A549 (cell line): Measurements from ENCODE around the gene BTBD2. TPM values are rescaled to one million over a fixed set of nuclear protein-coding genes. Genes with fewer than 3 reads are reported as not detected.

Source experiments
- ATAC-seq, 2 experiments: fragments of 200-7000 bp in 1 of 2; fragments of >200 bp in 1 of 2; cut with Nextera tagmentation in 1 of 2; cut with Tn5 transposase in 1 of 2; 3 replicates each; pipeline versions ENCODE4 v1.8.0 to v1.9.1; 2018 to 2020; ENCODE audit warnings: mild to moderate bottlenecking in 1 of 2, moderate library complexity in 1 of 2
- CTCF ChIA-PET: fragments of 300-600 bp; sonication (Branson Sonifier 250); formaldehyde crosslinking; extraction: SDS; loops from one replicate; lab custom pipeline; 2021; ENCODE audit warnings: antibody characterized with exemption, inconsistent platforms; lab: Yijun Ruan, JAX
- POLR2A ChIA-PET: fragments of 350-600 bp; formaldehyde crosslinking; extraction: SDS; loops from one replicate; lab custom pipeline; 2021; ENCODE audit warnings: antibody characterized with exemption, inconsistent platforms; lab: Yijun Ruan, JAX
- DNase-seq, 2 experiments: peaks; one replicate each; pipeline versions ENCODE4 v3.0.0 to v3.0.0-alpha.2; 2011 to 2016; ENCODE audit warnings: low read depth in 1 of 2, low spot score in 1 of 2
- FAIRE-seq: peaks from 2 replicates; lab custom pipeline; 2011; peaks lifted over from hg19 to GRCh38; lab: Jason Lieb, UNC
- H3K27ac ChIP-seq, 2 experiments: fragments of >200 bp; sonication (Bioruptor Twin); formaldehyde crosslinking; 3 replicates each; pipeline ENCODE4 v1.5.1; 2016 to 2017
- H3K4me1 ChIP-seq: fragments of >200 bp; sonication (Bioruptor Twin); formaldehyde crosslinking; 3 replicates; pipeline ENCODE4 v1.6.1; 2016
- H3K4me2 ChIP-seq: fragments of >200 bp; sonication (Bioruptor Twin); formaldehyde crosslinking; 3 replicates; pipeline ENCODE4 v1.6.1; 2016
- H3K4me3 ChIP-seq: fragments of >200 bp; sonication (Bioruptor Twin); formaldehyde crosslinking; 3 replicates; pipeline ENCODE4 v1.5.1; 2016
- H3K9me3 ChIP-seq: fragments of >200 bp; sonication (Bioruptor Twin); formaldehyde crosslinking; 3 replicates; pipeline ENCODE4 v1.6.1; 2016
- BHLHE40 ChIP-seq: IDR thresholded peaks from 2 replicates; pipeline ENCODE4 v1.6.1; 2012; ENCODE audit warnings: low read depth, low read length, inconsistent platforms
- CBX2 ChIP-seq: fragments of 200-600 bp; sonication (generic); IDR thresholded peaks from 2 replicates; pipeline ENCODE4 v1.6.1; 2016; ENCODE audit warnings: low read depth, mild to moderate bottlenecking, borderline replicate concordance
- CEBPB ChIP-seq, 2 experiments: fragments of >200 bp in 1 of 2; sonication (Bioruptor Twin) in 1 of 2; formaldehyde crosslinking in 1 of 2; IDR thresholded peaks; 2 replicates each; pipeline ENCODE4 v1.6.1; 2012 to 2016
- CHD2 ChIP-seq: fragments of 150-350 bp; IDR thresholded peaks from 2 replicates; pipeline ENCODE4 v1.6.1; 2014; ENCODE audit warnings: low read length; ENCODE audit not compliant: partially characterized antibody
- EHF ChIP-seq: fragments of 250-450 bp; sonication (Bioruptor Pico); IDR thresholded peaks from 2 replicates; pipeline ENCODE4 v1.5.0; 2020; ENCODE audit warnings: mild to moderate bottlenecking
- FOSL2 ChIP-seq, 2 experiments: fragments of 450-650 bp in 1 of 2; fragments of >200 bp in 1 of 2; sonication (Bioruptor Twin) in 1 of 2; formaldehyde crosslinking; IDR thresholded peaks; 2 replicates each; pipeline versions ENCODE4 v1.5.0 to v1.6.1; 2016 to 2020; ENCODE audit warnings: mild to moderate bottlenecking in 1 of 2, moderate library complexity in 1 of 2
- FOXS1 ChIP-seq: fragments of 250-450 bp; sonication (Bioruptor Pico); IDR thresholded peaks from 2 replicates; pipeline ENCODE4 v1.5.0; 2020; ENCODE audit warnings: mild to moderate bottlenecking, moderate library complexity
- GATA3 ChIP-seq: IDR thresholded peaks from 2 replicates; pipeline ENCODE4 v1.6.1; 2012; ENCODE audit warnings: borderline replicate concordance
- HDAC2 ChIP-seq: fragments of 200-600 bp; sonication (generic); IDR thresholded peaks from 2 replicates; pipeline ENCODE4 v1.6.1; 2016
- HOXB13 ChIP-seq: fragments of 250-450 bp; sonication (Bioruptor Pico); IDR thresholded peaks from 2 replicates; pipeline ENCODE4 v1.5.0; 2020; ENCODE audit warnings: low read depth, mild to moderate bottlenecking, moderate library complexity
- HOXB5 ChIP-seq: fragments of 250-450 bp; sonication (Bioruptor Pico); IDR thresholded peaks from 2 replicates; pipeline ENCODE4 v1.5.0; 2020; ENCODE audit warnings: mild to moderate bottlenecking, moderate library complexity
- JUN ChIP-seq, 2 experiments: fragments of >200 bp; sonication (Bioruptor Twin); formaldehyde crosslinking; IDR thresholded peaks; 2 replicates in 1 of 2; 3 replicates in 1 of 2; pipeline ENCODE4 v1.6.1; 2016 to 2017
- JUNB ChIP-seq: fragments of >200 bp; sonication (Bioruptor Twin); formaldehyde crosslinking; IDR thresholded peaks from 2 replicates; pipeline ENCODE4 v1.6.1; 2016
- MAFK ChIP-seq: fragments of 450-650 bp; IDR thresholded peaks from 2 replicates; pipeline ENCODE4 v1.6.1; 2014; ENCODE audit not compliant: partially characterized antibody
- NFE2L2 ChIP-seq: fragments of 150-350 bp; conservative IDR thresholded peaks from 2 replicates; pipeline ENCODE4 v1.6.1; 2014; ENCODE audit warnings: low read length
- RAD21 ChIP-seq, 2 experiments: fragments of >200 bp in 1 of 2; sonication (Bioruptor Twin) in 1 of 2; formaldehyde crosslinking in 1 of 2; IDR thresholded peaks in 1 of 2; conservative IDR thresholded peaks in 1 of 2; 2 replicates in 1 of 2; 3 replicates in 1 of 2; pipeline ENCODE4 v1.6.1; 2012 to 2018; ENCODE audit warnings: inconsistent platforms in 1 of 2
- RARB ChIP-seq: fragments of 250-450 bp; sonication (Bioruptor Pico); IDR thresholded peaks from 2 replicates; pipeline ENCODE4 v1.8.0; 2021; ENCODE audit warnings: mild to moderate bottlenecking, moderate library complexity
- RFX5 ChIP-seq: fragments of 450-650 bp; IDR thresholded peaks from 2 replicates; pipeline ENCODE4 v1.7.1; 2014; ENCODE audit warnings: antibody characterized with exemption, mild to moderate bottlenecking, moderate library complexity
- SMC3 ChIP-seq: fragments of >200 bp; sonication (Bioruptor Twin); formaldehyde crosslinking; IDR thresholded peaks from 3 replicates; pipeline ENCODE4 v1.6.1; 2018; ENCODE audit warnings: inconsistent platforms
- SREBF2 ChIP-seq: fragments of 450-650 bp; IDR thresholded peaks from 2 replicates; pipeline ENCODE4 v1.6.1; 2014; ENCODE audit warnings: mild to moderate bottlenecking, moderate library complexity
- TFCP2L1 ChIP-seq: fragments of 250-450 bp; sonication (Bioruptor Pico); IDR thresholded peaks from 2 replicates; pipeline ENCODE4 v1.5.0; 2021; ENCODE audit warnings: mild to moderate bottlenecking
- ZFP36 ChIP-seq: fragments of 450-650 bp; IDR thresholded peaks from 2 replicates; pipeline ENCODE4 v1.6.1; 2014; ENCODE audit warnings: borderline replicate concordance; ENCODE audit not compliant: partially characterized antibody
- ZNF302 ChIP-seq: fragments of 250-450 bp; sonication (Bioruptor Pico); IDR thresholded peaks from 2 replicates; pipeline ENCODE4 v1.9.0; 2021; ENCODE audit warnings: inconsistent platforms, mild to moderate bottlenecking, moderate library complexity
- WGBS: methylation state at CpG from one replicate; pipeline ENCODE4 v1.1.6; 2017; ENCODE audit errors: missing lambda C conversion rate; 5-methylcytosine and 5-hydroxymethylcytosine counted together
- polyA plus RNA-seq, 4 experiments: library from polyadenylated mRNA; depleted of rRNA in 3 of 4; stranded (reverse); fragments of >200 nt; fragmentation: RNase III in 1 of 4; extraction: RNeasy Plus Mini Kit Qiagen cat#74134 plus additional on column Dnase treatment in 1 of 4; gene quantifications; 2 replicates in 3 of 4; 3 replicates in 1 of 4; pipeline ENCODE4 v1.2.3, GENCODE V29; 2011 to 2017
- TF ChIP-seq, protein P1 (sequence below): IDR thresholded peaks from 2 replicates; pipeline ENCODE4 v1.6.1; 2012
- TF ChIP-seq, protein P2 (sequence below): fragments of 450-650 bp; IDR thresholded peaks from 2 replicates; pipeline ENCODE4 v1.6.1; 2014; ENCODE audit warnings: antibody characterized with exemption
- TF ChIP-seq, protein P3 (sequence below): fragments of >200 bp; sonication (Bioruptor Twin); formaldehyde crosslinking; IDR thresholded peaks from 3 replicates; pipeline ENCODE4 v1.5.1; 2016
- TF ChIP-seq, protein P4 (sequence below): fragments of 250-450 bp; sonication (Bioruptor Pico); IDR thresholded peaks from 2 replicates; pipeline ENCODE4 v1.5.0; 2020; ENCODE audit warnings: low read depth, mild to moderate bottlenecking, moderate library complexity
- TF ChIP-seq, protein P5 (sequence below): fragments of >200 bp; sonication (Bioruptor Twin); formaldehyde crosslinking; IDR thresholded peaks from 2 replicates; pipeline ENCODE4 v1.6.1; 2016

BTBD2 gene
- polyA plus RNA-seq, 2 of the 4 experiments (the other 2 are of a cell fraction), result 16.3 to 29.6 TPM

DNA sequence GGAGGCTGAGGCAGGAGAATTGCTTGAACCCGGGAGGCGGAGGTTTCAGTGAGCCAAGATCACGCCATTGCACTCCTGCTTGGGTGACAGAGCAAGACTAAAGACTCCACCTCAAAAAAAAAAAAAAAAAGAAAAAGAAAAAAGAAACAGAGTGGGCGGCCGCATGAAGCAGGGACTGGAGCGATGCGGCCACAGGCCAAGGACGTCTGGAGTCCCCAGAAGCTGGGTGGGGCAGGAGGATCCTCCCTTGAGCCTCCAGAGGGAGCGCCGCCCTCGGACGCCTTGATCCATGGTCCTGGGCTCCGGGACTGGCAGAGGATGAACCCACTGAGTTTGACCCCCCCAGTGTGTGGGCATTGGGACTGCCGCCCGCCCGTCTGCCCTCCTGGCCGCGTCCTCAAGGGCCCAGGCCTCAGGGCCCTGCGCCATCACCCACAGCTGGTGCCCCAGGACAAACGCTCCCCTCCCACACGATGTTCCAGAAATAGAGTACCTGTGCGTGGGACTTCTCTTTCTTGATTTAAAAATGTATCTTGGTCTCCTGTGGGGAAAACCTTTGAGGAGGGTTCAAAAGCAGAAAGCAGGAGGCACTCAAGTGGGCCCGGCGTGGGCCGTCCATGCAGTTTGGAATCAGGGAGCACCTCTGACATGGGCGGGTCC, 15.5 kb downstream of the BTBD2 start:
- CTCF ChIA-PET, result no interaction called here

DNA sequence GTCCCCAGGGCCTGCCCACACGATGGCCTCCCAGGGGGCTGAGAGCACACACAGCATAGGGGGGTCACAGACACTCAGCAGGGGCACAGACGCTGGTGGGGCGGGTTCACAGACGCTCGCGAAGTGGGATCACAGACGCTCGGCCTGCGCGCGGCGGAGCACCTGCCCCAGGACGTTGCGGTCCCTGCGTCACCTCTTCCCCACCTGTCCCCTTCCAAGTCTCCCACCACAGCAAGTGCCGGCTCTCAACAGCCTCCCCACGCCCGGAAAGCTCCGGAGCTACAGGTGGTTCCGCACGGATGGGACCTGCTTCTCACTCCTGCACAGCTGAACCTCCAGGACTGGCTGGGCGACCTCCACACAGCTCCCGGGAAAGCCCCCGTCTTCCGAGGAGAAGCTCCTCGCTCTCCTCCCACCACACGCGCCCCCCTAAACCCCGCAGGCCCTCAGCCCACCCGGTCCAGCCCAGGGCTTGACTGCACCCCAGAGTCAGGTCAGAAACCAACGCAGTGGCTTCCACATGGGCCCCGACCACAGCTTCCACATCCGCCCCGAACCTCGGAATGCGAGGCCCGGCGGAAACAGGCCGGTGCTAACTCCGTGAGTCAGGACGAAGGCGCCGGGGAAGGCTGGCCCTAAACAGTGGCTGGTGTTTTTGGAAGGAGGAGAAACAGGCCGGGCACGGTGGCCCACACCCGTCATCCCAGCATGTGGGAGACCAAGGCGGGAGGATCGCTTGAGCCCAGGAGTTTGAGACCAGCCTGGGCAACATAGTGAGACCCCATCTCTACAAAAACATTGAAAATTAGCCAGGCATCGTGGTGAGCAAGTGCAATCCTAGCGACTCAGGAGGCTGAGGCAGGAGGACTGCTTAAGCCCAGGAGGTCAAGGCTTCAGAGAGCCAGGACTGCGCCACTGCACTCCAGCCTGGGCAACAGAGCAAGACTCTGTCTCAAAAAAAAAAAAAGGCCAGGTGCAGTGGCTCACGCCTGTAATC, 16.5 kb downstream of the BTBD2 start:
- H3K4me1 ChIP-seq, result no peaks in the 10 kb centered on the region
- ChIA-PET POLR2A (no interaction called here), CTCF (interaction anchor here (0.9 kb wide), 1 partner anchor 12 kb away, joined by 3 read pairs; no protein-coding TSS in a partner anchor)
- H3K4me3 ChIP-seq, result no peak overlapping the region
- no peak for ATAC-seq
- H3K4me2 ChIP-seq, result no peak overlapping the region
- WGBS, result 93% methylated on average over 35 of the region's 52 CpGs
- no peak overlapping the region for H3K27ac ChIP-seq
- FAIRE-seq, result no peak
- TF ChIP-seq TFCP2L1 (CRISPR knock-in tag) (no peak), HDAC2 (no peak), JUNB (no peak), FOSL2 (IDR thresholded peaks at IDR 0.05) (no peak), FOSL2 (CRISPR knock-in tag; IDR thresholded peaks at IDR 0.05) (no peak), RFX5 (no peak), MAFK (no peak), RAD21 (conservative IDR thresholded peaks at IDR 0.05 in 1 of 2, IDR thresholded peaks at IDR 0.05 in 1 of 2) (no peak), RARB (no peak), SMC3 (no peak), HOXB13 (CRISPR knock-in tag) (no peak), EHF (CRISPR knock-in tag) (no peak), NFE2L2 (no peak), SREBF2 (no peak), ZFP36 (no peak), CBX2 (no peak), CEBPB (IDR thresholded peaks at IDR 0.05) (no peak), GATA3 (no peak)
- TF ChIP-seq, protein P1, sequence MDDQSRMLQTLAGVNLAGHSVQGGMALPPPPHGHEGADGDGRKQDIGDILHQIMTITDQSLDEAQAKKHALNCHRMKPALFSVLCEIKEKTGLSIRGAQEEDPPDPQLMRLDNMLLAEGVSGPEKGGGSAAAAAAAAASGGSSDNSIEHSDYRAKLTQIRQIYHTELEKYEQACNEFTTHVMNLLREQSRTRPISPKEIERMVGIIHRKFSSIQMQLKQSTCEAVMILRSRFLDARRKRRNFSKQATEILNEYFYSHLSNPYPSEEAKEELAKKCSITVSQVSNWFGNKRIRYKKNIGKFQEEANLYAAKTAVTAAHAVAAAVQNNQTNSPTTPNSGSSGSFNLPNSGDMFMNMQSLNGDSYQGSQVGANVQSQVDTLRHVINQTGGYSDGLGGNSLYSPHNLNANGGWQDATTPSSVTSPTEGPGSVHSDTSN, result no peak
- TF ChIP-seq, protein P2, sequence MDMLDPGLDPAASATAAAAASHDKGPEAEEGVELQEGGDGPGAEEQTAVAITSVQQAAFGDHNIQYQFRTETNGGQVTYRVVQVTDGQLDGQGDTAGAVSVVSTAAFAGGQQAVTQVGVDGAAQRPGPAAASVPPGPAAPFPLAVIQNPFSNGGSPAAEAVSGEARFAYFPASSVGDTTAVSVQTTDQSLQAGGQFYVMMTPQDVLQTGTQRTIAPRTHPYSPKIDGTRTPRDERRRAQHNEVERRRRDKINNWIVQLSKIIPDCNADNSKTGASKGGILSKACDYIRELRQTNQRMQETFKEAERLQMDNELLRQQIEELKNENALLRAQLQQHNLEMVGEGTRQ, result no peak
- H3K9me3 ChIP-seq, result 0 out of 3 replicates have a peak, but pooled peaks cover 3% of the 10 kb centered on the region
- DNase-seq, result no peak

More for the DNA sequence above, 15.5 kb downstream of the BTBD2 start:
- ATAC-seq (no peak), FAIRE-seq (no peak), DNase-seq (no peak)
- H3K4me3 ChIP-seq, result no peak overlapping the region
- POLR2A ChIA-PET, result no interaction called here
- TF ChIP-seq, protein P2, result no peak
- TF ChIP-seq HOXB5 (CRISPR knock-in tag) (no peak), MAFK (no peak), RAD21 (conservative IDR thresholded peaks at IDR 0.05 in 1 of 2, IDR thresholded peaks at IDR 0.05 in 1 of 2) (no peak), JUN (IDR thresholded peaks at IDR 0.05) (no peak), BHLHE40 (no peak), CHD2 (no peak), JUNB (no peak), HDAC2 (no peak), ZNF302 (CRISPR knock-in tag) (no peak), FOXS1 (CRISPR knock-in tag) (no peak)
- TF ChIP-seq, protein P3, sequence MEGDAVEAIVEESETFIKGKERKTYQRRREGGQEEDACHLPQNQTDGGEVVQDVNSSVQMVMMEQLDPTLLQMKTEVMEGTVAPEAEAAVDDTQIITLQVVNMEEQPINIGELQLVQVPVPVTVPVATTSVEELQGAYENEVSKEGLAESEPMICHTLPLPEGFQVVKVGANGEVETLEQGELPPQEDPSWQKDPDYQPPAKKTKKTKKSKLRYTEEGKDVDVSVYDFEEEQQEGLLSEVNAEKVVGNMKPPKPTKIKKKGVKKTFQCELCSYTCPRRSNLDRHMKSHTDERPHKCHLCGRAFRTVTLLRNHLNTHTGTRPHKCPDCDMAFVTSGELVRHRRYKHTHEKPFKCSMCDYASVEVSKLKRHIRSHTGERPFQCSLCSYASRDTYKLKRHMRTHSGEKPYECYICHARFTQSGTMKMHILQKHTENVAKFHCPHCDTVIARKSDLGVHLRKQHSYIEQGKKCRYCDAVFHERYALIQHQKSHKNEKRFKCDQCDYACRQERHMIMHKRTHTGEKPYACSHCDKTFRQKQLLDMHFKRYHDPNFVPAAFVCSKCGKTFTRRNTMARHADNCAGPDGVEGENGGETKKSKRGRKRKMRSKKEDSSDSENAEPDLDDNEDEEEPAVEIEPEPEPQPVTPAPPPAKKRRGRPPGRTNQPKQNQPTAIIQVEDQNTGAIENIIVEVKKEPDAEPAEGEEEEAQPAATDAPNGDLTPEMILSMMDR, result no peak
- TF ChIP-seq, protein P4, sequence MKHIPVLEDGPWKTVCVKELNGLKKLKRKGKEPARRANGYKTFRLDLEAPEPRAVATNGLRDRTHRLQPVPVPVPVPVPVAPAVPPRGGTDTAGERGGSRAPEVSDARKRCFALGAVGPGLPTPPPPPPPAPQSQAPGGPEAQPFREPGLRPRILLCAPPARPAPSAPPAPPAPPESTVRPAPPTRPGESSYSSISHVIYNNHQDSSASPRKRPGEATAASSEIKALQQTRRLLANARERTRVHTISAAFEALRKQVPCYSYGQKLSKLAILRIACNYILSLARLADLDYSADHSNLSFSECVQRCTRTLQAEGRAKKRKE (CRISPR knock-in tag), result no peak
- TF ChIP-seq, protein P5, sequence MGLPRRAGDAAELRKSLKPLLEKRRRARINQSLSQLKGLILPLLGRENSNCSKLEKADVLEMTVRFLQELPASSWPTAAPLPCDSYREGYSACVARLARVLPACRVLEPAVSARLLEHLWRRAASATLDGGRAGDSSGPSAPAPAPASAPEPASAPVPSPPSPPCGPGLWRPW, result no peak
- H3K27ac ChIP-seq, result no peak overlapping the region
- 0 out of 3 replicates have a peak, but pooled peaks cover 3% of the 10 kb centered on the region for H3K9me3 ChIP-seq
- H3K4me1 ChIP-seq, result no peaks in the 10 kb centered on the region
- no peak overlapping the region for H3K4me2 ChIP-seq
- 94% methylated on average over 24 of the region's 26 CpGs for WGBS
